OCI-LY1 (cell line): Measurements from ENCODE around the gene AFF2.

Source experiments
- CTCF ChIP-seq: fragments of 200-600 bp; sonication (generic), shearing (Covaris generic); IDR thresholded peaks from 2 replicates; pipeline ENCODE4 v1.5.1; 2017; ENCODE audit warnings: mild to moderate bottlenecking, antibody characterized with exemption, low read length, moderate library complexity, mixed read lengths
- EZH2 ChIP-seq: fragments of 200-600 bp; sonication (generic), shearing (Covaris generic); IDR thresholded peaks from 2 replicates; pipeline ENCODE4 v1.8.0; 2017; ENCODE audit warnings: borderline replicate concordance, mixed run types, mild to moderate bottlenecking, antibody characterized with exemption, low read length, moderate library complexity, mixed read lengths

DNA sequence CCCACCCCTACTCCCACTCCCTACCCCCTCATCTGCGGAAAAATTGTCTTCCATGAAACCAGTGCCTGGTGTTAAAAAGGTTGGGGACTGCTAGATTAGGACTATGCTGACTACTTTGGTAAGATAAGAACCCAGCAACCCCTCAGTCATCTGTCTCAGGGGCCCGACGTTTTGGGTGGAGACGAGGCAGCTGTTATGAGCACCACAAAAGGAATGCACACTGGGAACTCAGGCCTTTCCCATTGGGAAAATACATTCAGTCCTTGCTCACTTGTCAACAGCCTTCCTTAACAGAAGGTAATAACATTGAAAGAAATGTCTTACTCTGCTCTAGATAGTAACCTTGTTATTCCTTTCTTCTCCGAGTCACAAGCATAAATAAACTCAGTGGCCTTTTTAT lies 310.8 kb downstream of the AFF2 start:
- no peak for TF ChIP-seq CTCF
- TF ChIP-seq EZH2 = no peak
